Measurements from ENCODE around the gene BTNL8.

BTNL8 gene

GRCh38 chr5:180865981-180866695 lies 32.8 kb upstream of the BTNL8 start:
- TF ChIP-seq CTCF (IDR thresholded peaks at IDR 0.05; ENCODE audit: low read depth, low read length), result no peak
- Histone ChIP-seq H3K27ac (no peak overlapping the region), H3K27me3 (ENCODE audit: insufficient read depth, low read depth, severe bottlenecking) (no peaks in the 10 kb centered on the region), H3K9me3 (ENCODE audit: severe bottlenecking) (no peaks in the 10 kb centered on the region), H3K4me3 (ENCODE audit: low read depth, low read length) (no peak overlapping the region), H3K36me3 (no peaks in the 10 kb centered on the region)
- no peak for DNase-seq

GRCh38 chr5:180866985-180867384 lies 32.0 kb upstream of the BTNL8 start:
- DNase-seq, result no peak
- no peaks in the 10 kb centered on the region for H3K36me3 ChIP-seq
- H3K9me3 ChIP-seq (ENCODE audit: severe bottlenecking), result no peaks in the 10 kb centered on the region
- H3K27me3 ChIP-seq (ENCODE audit: insufficient read depth, low read depth, severe bottlenecking), result no peaks in the 10 kb centered on the region
- no peak overlapping the region for H3K4me3 ChIP-seq (ENCODE audit: low read depth, low read length)
- no peak for TF ChIP-seq CTCF (IDR thresholded peaks at IDR 0.05; ENCODE audit: low read depth, low read length)
- no peak overlapping the region for H3K27ac ChIP-seq

GRCh38 chr5:180868960-180869359 lies 30.0 kb upstream of the BTNL8 start:
- Histone ChIP-seq H3K4me3 (ENCODE audit: low read depth, low read length) (no peak overlapping the region), H3K9me3 (ENCODE audit: severe bottlenecking) (no peaks in the 10 kb centered on the region), H3K36me3 (no peaks in the 10 kb centered on the region), H3K27ac (no peak overlapping the region), H3K27me3 (ENCODE audit: insufficient read depth, low read depth, severe bottlenecking) (no peaks in the 10 kb centered on the region)
- TF ChIP-seq CTCF (IDR thresholded peaks at IDR 0.05; ENCODE audit: low read depth, low read length), result peak; percentile 56
- peak; percentile 71 for DNase-seq

- no peaks in the 10 kb centered on the region for H3K27me3 ChIP-seq (ENCODE audit: insufficient read depth, low read depth, severe bottlenecking)
- H3K36me3 ChIP-seq, result no peaks in the 10 kb centered on the region
- no peak overlapping the region for H3K4me3 ChIP-seq (ENCODE audit: low read depth, low read length)
- H3K9me3 ChIP-seq (ENCODE audit: severe bottlenecking), result no peaks in the 10 kb centered on the region
- H3K27ac ChIP-seq, result no peak overlapping the region
- no peak for DNase-seq
- no peak for TF ChIP-seq CTCF (IDR thresholded peaks at IDR 0.05; ENCODE audit: low read depth, low read length)
Observed at GRCh38 chr5:180869587-180869986, 29.4 kb upstream of the BTNL8 start.

GRCh38 chr5:180870276-180871068 lies 28.5 kb upstream of the BTNL8 start:
- Histone ChIP-seq H3K27ac (no peak overlapping the region), H3K4me3 (ENCODE audit: low read depth, low read length) (no peak overlapping the region), H3K27me3 (ENCODE audit: insufficient read depth, low read depth, severe bottlenecking) (no peaks in the 10 kb centered on the region), H3K9me3 (ENCODE audit: severe bottlenecking) (no peaks in the 10 kb centered on the region), H3K36me3 (no peaks in the 10 kb centered on the region)
- TF ChIP-seq CTCF (IDR thresholded peaks at IDR 0.05; ENCODE audit: low read depth, low read length), result no peak
- no peak for DNase-seq
